Stimulated activated CD8-positive, alpha-beta memory T cell treated with anti-CD3 and anti-CD28 coated beads, Interleukin-7, amount 100 ng/mL, for 4 hours (primary cell): Measurements from ENCODE around the gene PRRT2.
A peak's percentile ranks its signal among the peaks of the same experiment; 100 is the strongest.
"Not testable (repeated sequence)": the region's sequence is repeated elsewhere in the genome, so short reads cannot be mapped to it uniquely, and the experiment has no call there.

Source experiments
- DNase-seq, 2 donors: peaks; one replicate each; pipeline ENCODE4 v3.0.0-alpha.2; 2020; ENCODE audit warnings: low read depth in 2 of 2

The PRRT2 gene

DNA sequence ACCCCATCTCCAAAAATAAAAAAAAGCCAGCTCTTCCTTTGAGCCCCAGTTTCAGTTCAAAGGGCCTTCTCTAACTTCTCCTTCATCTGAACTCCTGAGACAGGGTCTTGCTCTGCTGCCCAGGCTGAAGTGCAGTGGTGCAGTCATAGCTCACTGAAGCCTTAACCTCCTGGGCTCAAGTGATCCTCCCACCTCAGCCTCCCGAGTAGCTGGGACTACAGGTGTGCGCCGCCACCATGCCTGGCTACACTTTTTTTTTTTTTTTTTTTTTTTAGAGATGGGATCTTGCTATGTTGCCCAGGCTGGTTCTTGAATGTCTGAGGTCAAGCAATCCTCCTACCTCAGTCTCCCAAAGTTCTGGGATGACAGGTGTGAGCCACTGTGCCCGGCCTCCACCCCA is 21.2 kb downstream of the PRRT2 start:
- DNase-seq = not testable (repeated sequence)

DNA sequence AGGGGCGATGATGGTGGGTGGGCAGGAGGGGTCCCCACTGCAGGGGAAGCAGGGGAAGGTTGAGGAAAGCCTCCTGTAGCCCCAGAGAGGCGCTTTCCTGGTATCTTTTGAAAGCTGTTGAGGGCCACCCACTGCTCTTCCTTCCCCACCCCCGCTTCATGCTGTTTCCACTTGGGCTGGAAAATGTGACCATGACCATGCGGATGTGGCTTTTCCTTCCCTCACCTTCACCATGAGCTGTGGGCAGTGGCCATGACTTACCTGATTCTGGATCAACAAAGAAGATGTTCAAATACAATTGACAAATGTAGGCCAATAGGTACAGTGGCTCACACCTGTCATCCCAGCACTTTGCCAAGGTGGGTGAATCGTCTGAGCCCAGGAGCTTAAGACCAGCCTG is 22.1 kb downstream of the PRRT2 start:
- no peak for DNase-seq

DNA sequence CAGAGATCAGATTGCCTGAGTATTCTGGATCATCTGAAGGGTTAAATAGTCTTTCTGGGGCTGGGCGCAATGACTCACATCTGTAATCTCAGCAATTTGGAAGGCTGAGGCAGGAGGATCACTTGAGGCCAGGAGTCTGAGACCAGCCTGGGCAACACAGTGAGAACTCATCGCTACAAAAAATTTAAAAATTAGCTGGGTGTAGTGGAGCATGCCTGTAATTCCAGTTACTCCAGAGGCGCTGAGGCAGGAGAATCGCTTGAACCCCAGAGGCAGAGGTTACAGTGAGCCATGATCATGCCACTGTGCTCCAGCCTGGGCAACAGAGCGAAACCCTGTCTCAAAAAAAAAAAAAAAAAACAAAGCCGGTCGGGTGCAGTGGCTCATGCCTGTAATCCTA is 23.9 kb downstream of the PRRT2 start:
- DNase-seq = no peak

- DNase-seq = no peak
Measured at GRCh38 chr16:29836623-29837022, 24.6 kb downstream of the PRRT2 start.

- no peak for DNase-seq
Measured at GRCh38 chr16:29837841-29838240, 25.8 kb downstream of the PRRT2 start.

- no peak for DNase-seq
Measured at GRCh38 chr16:29839822-29840221, 27.8 kb downstream of the PRRT2 start.

GRCh38 chr16:29840240-29840639 is 28.2 kb downstream of the PRRT2 start:
- DNase-seq = no peak

GRCh38 chr16:29841631-29842030 is 29.6 kb downstream of the PRRT2 start:
- no peak for DNase-seq

GRCh38 chr16:29842732-29843346 is 30.8 kb downstream of the PRRT2 start:
- DNase-seq = no peak

GRCh38 chr16:29843931-29844330 is 31.9 kb downstream of the PRRT2 start:
- DNase-seq = no peak

DNA sequence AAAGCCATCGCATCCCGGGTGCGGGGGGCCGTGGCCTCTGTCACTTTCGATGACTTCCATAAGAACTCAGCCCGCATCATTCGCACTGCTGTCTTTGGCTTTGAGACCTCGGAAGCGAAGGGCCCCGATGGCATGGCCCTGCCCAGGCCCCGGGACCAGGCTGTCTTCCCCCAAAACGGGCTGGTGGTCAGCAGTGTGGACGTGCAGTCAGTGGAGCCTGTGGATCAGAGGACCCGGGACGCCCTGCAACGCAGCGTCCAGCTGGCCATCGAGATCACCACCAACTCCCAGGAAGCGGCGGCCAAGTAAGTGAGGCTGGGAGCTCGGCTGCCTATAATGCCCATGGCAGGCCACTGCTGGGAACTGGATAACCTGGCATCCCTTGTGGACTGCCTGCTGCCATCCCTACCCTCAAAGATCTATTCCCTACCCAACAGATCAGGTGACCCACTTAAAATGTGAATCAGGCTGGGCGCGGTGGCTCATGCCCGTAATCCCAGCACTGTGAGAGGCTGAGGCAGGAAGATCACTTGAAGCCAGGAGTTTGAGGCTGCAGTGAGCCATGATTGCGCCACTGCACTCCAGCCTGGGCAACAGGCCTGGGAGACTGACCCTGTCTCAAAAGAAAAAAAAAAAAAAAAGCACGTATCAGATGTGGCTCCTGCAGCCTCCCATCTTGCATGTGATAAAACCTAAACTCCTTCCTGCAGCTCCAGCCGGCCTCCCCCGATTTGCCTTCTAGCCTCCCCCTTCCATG is 32.8 kb downstream of the PRRT2 start:
- DNase-seq = no peak

DNA sequence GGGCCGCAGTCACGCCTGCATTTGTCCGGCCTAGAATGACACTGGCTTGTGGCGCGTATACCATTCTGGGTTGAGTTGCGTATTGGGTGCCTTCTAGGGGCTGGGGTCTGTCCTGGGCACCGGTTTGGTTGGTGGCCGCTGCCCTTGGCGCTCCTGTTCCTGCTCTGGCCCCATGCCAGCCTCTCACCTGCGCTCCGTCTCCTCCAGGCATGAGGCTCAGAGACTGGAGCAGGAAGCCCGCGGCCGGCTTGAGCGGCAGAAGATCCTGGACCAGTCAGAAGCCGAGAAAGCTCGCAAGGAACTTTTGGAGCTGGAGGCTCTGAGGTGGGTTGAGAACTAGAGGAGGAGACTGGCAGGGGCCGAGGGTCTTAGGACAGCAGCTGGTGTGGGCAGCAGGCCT is 33.7 kb downstream of the PRRT2 start:
- DNase-seq = no peak

DNA sequence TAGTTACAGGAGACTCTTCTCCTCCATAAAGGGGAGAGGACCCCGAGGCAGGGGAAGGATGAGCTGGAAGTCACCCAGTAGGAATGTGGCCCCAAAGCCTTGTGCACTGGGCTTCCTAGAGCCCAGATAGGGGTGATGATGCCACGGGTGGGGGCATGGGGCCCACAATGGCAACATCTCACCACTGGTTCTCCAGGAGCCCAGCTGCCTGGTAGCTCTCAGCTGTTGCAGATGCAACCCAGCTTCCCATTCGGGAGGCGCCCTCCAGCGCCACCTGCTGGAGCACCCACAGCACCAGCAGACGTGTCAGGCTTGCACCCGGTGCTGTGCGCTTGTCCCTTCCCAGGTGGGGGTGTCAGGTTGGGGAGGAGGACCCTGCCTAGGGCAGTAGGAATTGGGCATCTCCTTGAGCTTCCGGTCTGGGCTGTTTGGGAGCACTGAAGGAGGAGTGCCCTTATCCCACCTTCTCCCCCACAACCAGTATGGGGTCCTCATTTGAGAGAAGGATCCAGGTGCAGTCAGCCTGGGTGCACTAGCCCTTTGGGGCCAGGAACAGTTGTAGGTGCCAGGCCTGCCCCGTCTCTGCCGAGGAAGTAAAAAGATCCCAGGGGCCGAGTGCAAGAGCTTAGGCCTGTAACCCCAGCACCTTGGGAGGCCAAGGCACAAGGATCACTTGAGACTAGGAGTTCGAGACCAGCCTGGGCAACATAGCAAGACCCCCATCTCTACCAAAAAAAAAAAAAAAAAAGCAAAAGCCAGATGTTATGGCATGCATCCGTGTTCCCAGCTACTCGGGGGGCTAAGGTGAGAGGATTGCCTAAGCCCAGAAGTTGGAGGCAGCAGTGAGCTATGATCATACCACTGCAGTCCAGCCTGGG is 36.7 kb downstream of the PRRT2 start:
- peak; percentile 61 to 70 for DNase-seq

DNA sequence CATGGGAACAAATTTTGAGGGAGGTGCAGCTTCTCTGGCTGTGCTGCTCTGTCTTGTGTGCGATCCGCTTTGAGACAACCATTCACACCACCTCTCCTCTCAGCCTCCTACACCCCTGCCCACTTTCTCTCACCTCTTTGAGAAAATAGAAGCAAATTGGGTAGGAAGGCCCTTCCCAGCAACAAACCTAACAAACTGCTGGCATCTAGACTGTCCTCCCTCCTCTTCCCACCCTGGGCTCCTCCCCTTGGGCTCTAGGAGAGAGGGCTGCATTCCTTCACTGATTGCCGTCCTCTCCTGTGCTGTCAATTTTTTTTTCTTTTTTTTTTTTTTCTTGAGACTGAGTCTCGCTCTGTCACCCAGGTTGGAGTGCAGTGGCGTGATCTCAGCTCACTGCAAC is 37.5 kb downstream of the PRRT2 start:
- no peak for DNase-seq

DNA sequence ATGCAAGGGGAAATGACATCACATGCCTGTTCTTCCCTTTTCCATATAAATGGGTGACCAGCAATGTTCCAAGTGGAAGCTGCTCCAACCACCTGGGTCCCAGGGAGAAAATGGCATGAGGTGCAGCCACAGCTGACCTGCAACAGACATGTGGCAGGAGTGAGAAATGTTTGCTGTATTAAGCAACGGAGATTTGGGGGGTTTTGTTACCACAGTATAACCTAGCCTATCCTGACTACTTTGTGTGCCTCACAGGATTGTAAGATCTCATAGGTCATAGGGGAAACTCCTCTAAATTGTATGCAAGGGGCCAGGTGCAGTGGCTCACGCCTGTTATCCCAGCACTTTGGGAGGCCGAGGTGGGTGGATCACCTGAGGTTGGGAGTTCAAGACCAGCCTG is 39.0 kb downstream of the PRRT2 start:
- no peak for DNase-seq

DNA sequence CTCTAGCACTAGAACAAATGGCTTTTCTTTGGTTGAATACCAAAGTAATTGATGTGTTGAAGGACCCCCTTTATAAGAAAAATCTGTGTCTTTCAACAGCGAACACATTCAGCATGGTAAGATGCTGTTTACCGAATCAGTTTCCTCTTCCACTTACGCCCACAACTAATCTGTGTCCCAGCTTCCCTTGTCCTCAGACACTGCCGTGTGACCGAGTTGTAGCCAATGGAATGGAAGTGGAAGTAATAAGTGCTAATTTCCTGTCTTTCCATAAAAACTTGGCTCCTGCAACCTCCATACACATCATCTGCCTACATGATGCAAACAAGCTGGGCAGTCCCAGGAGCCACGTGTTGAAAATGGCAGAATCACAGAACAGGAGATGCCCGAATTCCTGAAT is 40.7 kb downstream of the PRRT2 start:
- no peak for DNase-seq

- DNase-seq = no peak
Measured at GRCh38 chr16:29854520-29855100, 42.6 kb downstream of the PRRT2 start.

DNA sequence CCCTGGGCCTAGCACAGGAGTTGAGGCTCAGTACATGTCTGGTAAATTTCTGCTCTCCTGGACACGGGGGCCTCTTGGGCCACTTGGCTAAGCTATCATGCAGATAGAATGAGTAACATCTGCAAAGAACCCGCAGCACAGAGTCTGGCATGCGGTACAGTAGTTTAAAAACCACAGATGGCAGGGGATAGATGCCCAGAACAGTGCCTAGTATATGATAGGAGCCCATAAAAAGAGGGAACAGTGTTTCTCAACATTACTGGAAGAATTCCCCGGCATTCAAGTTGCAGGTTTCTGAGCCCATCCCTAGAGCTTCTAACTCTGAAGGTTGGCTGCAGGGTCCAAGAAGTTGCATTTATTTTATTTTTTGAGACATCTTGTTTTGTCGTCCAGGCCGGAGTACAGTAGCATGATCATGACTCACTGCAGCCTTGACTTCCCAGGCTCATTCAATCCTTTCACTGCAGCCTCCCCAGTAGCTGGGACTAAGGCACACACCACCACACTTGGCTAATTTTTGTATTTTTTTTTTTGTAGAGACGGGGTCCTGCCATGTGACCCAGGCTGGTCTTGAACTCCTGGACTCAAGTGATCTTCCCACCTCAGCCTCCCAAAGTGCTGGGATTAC is 45.3 kb downstream of the PRRT2 start:
- no peak for DNase-seq

- no peak for DNase-seq
Measured at GRCh38 chr16:29858149-29858849, 46.3 kb downstream of the PRRT2 start.

DNA sequence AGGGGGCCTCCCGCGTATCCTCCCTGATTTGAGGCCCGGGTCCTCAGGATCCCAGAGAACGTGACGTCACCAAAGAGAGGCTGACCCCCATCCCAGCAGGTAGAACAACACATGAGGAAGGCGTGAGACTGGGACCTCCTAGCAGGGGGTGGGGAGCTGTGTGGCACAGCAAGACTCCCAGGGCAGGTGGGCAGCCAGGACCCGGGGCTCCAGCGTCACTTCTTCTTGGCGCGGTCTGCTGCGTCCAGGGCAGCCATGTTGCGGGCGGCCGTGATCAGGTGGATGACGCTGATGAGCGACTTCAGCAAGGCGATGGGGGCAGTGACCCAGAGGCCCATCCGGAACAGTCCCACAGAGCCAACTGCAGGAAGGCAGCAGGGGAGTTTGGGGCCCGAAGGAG is 47.0 kb downstream of the PRRT2 start:
- no peak for DNase-seq

DNA sequence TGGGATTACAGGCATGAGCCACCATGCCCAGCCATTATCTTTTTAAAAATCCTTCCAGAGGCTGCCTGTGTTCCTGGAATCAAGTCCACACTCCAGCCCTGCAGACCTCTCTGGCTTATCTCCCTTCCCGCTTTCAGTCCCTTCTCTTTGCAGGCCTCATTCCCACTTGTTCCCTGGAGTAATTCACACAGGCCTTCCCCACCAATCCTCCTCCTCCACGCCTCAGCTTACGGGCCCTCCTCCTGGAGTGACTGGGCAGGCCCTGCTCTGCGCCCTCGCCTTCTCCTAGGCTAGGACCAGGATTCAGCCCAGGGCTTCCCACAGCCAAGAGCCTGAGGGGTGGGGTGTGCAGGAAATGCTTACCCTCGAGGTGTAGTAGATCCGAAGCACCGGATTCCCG is 48.2 kb downstream of the PRRT2 start:
- DNase-seq = no peak
